ENCODE results near the gene APRT.
"Not testable (repeated sequence)": the region's sequence is repeated elsewhere in the genome, so short reads cannot be mapped to it uniquely, and the experiment has no call there.

Gene APRT

GRCh38 chr16:88772871-88773811 lies 38.6 kb downstream of the APRT start:
- no peak for DNase-seq (ENCODE audit: low read depth in 3 of 3)

- DNase-seq (ENCODE audit: low read depth in 3 of 3) = not testable (repeated sequence)
These were observed 39.9 kb downstream of the APRT start for GRCh38 chr16:88771781-88772180.

GRCh38 chr16:88771294-88771772 lies 40.4 kb downstream of the APRT start:
- DNase-seq (ENCODE audit: low read depth in 3 of 3) = no peak

GRCh38 chr16:88770461-88771293 lies 41.1 kb downstream of the APRT start:
- DNase-seq (ENCODE audit: low read depth in 3 of 3) = no peak

GRCh38 chr16:88769617-88770460 lies 41.9 kb downstream of the APRT start:
- DNase-seq (ENCODE audit: low read depth in 3 of 3) = peak in 1 of 3 experiments; percentile 27

GRCh38 chr16:88768071-88768783 lies 43.5 kb downstream of the APRT start:
- no peak for DNase-seq (ENCODE audit: low read depth in 3 of 3)

- DNase-seq (ENCODE audit: low read depth in 3 of 3) = no peak
These were observed 44.1 kb downstream of the APRT start for GRCh38 chr16:88767546-88768070.

GRCh38 chr16:88766975-88767374 lies 44.8 kb downstream of the APRT start:
- DNase-seq (ENCODE audit: low read depth in 3 of 3) = no peak

GRCh38 chr16:88764913-88765349 lies 46.8 kb downstream of the APRT start:
- DNase-seq (ENCODE audit: low read depth in 3 of 3) = no peak

GRCh38 chr16:88764080-88764479 lies 47.6 kb downstream of the APRT start:
- no peak for DNase-seq (ENCODE audit: low read depth in 3 of 3)

- DNase-seq (ENCODE audit: low read depth in 3 of 3) = no peak
These were observed 48.1 kb downstream of the APRT start for GRCh38 chr16:88763502-88764053.

- DNase-seq (ENCODE audit: low read depth in 3 of 3) = no peak
These were observed 48.8 kb downstream of the APRT start for GRCh38 chr16:88762941-88763340.

- no peak for DNase-seq (ENCODE audit: low read depth in 3 of 3)
These were observed 49.4 kb downstream of the APRT start for GRCh38 chr16:88762258-88762870.

- no peak for DNase-seq (ENCODE audit: low read depth in 3 of 3)
These were observed 49.9 kb downstream of the APRT start for GRCh38 chr16:88761830-88762229.

- DNase-seq (ENCODE audit: low read depth in 3 of 3) = no peak
These were observed 50.6 kb downstream of the APRT start for GRCh38 chr16:88761143-88761534.

GRCh38 chr16:88760424-88761142 lies 51.1 kb downstream of the APRT start:
- DNase-seq (ENCODE audit: low read depth in 3 of 3) = no peak

GRCh38 chr16:88759976-88760350 lies 51.8 kb downstream of the APRT start:
- no peak for DNase-seq (ENCODE audit: low read depth in 3 of 3)

Measured in stimulated activated CD4-positive, alpha-beta T cell treated with anti-CD3 and anti-CD28 coated beads, TNF-alpha, amount 100 ng/mL, for 24 hours (primary cell).